ENCODE measurements around the gene LARP4.
"Not testable (repeated sequence)": the region's sequence is repeated elsewhere in the genome, so short reads cannot be mapped to it uniquely, and the experiment has no call there.

Gene LARP4

DNA sequence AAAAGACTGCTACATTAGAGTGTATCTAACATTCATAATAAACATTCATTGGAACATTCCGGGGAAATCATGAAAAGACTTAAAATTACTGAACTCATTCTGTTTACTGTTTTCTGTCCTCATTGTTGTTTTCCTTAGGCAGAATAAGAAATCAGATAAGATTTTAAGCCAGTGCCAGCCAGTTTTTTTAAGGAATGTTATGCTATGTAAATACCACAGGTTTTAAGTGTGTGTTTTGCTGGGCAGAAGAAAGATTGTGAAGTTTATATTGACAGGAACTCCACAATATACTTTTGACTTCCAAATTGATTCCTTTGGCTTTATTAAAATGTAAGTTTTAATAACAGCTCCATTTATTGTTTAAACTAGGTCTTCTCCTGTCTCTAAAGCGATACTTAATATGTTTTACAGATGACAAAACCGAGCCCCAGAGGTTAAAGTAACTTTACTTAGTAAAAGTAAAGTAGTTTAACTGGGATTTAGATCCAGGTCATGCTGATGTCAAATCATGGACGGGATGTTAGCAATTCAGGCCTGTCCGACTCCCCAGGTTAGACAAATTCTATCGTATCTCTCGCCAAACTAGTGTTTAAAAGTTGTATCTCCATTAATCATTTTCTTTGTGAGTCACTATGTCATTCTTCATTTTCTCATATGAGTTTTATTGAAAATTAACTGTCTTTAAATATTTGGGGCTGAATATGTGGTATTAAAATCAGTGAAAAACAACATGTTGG lies 1.7 kb downstream of the LARP4 start:
- no peak for DNase-seq

DNA sequence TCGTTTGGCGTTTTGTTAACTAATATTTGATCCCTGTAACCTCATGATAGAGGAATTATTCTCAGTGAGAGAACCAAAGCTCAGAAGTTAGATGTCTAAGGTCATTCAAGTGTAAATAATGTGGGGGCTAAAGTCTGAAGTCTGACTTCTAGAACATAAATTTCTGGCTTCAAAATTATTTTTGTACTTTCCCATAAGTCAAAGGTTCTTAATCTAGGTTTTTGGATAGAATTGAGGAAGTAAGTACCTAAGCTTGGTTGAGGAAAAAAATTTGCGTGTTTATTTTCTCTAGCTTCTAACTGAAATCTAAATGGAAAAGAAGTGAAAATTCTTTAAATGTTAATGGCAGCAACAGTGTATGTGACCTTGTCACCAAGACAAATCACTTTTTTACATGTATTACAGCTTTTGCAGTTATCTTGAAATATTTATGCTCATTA lies 2.3 kb downstream of the LARP4 start:
- no peak for DNase-seq

DNA sequence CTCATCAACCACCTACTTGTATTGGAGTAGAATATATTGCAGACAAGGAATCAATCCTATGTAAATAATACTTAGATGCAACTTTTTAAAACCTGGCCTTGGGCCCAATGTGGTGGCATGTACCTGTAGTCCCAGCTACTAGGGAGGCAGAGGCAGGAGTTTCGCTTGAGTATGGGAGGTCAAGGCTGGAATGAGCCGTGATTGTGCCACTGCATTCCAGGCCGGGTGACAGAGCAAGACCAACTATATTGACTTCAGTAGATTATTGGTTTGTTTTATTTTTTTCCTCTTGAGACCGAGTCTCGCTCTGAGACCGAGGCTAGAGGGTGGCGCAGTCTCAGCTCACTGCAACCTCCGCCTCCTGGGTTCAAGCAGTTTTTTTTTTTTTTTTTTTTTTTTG lies 3.6 kb downstream of the LARP4 start:
- DNase-seq = no peak

DNA sequence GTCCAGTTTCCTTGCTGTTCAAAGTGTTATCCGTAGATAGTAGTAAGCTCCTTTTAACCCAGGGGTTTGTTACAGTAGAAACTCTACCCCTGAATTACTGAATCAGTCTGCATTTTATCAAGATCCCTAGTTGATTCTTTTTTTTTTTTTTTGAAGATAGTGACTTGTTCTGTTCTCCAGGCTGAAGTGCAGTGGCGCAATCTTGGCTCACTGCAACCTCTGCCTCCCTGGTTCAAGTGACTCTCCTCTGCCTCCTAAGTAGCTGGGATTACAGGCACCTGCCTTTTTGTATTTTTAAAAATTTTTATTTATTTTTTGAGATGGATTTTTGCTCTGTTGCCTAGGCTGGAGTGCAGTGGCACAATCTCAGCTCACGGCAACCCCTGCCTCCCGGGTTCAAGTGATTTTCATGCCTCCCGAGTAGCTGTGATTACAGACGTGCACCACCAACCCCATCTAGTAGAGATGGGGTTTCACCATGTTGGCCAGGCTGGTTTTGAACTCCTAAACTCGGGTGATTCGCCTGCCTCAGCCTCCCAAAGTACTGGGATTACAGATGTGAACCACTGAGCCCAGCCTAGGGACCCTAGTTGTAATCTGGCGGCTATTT lies 10.5 kb downstream of the LARP4 start:
- no peak for DNase-seq

DNA sequence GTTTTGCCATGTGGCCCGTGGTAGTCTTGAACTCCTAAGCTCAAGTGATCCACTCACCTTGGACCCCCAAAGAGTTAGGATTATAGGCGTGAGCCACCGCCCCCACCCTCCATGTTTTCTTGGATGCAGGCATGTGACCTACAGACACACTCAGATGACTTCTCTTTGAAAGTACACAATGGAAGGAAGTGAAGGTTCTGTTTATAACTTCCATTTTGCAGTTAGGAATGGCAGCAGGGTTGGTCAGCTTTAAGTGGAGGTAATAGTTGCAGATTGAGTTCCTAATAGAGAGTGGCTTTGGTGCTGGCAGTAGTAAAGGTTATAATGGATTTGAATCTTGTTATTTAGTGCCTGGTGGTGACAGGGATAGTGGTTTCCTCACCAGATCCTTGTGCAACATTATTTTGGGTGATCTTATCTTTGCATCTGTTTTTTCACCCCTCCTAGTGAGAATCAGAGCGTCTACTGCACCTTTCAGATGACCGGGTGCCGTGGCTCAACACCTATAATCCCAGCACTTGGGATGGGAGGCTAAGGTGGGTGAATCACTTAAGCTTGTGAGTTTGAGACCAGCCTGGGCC lies 15.3 kb downstream of the LARP4 start:
- no peak for DNase-seq

DNA sequence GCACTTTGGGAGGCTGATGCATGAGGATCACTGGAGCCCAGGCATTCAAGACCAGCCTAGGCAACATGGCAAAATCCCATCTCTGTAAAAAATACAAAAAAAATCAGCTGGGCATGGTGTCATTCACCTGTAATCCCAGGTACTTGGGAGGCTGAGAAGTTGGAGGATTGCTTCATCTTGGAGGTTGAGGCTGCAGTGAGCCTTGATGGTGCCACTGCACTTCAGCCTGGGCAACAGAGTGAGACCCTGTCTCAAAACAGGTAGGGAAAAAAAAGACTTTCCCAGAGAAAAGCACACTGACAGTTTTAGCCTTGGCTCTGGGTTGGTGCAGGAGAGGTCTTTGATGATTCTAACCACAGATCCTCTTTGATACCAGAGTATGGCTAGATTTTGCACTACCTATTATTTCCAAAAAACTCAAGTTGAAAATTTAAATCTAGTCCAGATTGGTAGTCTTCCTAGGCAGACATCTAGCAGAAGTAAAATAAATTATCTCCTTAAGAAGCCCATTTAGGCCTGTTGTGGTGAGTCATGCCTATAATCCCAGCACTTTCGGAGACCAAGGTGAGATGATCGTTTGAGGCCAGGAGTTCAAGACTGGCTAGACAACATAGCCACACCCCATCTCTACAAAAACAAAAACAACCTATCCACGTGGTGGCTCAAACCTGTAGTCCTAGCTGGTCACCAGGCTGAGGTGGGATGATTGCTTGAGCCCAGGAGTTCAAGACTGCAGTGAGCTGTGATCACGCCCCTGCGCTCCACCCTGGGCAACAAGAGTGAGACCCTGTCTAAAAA lies 18.6 kb downstream of the LARP4 start:
- DNase-seq = no peak

DNA sequence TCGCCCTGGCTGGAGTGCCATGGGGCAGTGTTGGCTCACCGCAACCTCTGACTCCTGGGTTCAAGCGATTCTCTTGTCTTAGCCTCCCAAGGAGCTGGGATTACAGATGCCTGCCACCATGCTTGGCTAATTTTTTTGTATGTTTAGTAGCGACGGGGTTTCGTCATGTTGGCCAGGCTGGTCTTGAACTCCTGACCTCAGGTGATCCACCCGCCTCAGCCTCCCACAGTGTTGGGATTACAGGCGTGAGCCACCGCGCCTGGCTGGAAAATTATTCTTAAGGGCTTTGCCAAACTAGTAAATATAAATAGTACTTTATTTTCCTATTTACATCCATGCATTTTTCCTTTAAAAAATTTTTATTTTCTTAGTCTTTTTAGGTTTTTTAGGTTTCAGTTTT lies 22.2 kb downstream of the LARP4 start:
- not testable (repeated sequence) for DNase-seq

DNA sequence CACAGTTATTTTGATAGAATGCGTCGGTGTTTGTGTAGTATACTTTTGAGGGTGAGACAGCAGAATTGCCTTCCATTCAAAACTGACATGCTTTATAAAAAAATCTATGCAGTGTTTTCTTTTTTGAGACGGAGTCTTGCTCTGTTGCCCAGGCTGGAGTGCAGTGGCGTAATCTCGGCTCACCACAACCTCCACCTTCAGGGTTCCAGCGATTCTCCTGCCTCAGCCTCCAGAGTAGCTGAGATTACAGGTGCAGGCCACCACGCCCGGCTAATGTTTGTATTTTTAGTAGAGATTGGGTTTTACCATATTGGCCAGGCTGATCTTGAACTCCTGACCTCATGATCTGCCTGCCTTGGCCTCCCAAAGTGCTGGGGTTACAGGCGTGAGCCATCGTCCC lies 22.7 kb downstream of the LARP4 start:
- DNase-seq = not testable (repeated sequence)

DNA sequence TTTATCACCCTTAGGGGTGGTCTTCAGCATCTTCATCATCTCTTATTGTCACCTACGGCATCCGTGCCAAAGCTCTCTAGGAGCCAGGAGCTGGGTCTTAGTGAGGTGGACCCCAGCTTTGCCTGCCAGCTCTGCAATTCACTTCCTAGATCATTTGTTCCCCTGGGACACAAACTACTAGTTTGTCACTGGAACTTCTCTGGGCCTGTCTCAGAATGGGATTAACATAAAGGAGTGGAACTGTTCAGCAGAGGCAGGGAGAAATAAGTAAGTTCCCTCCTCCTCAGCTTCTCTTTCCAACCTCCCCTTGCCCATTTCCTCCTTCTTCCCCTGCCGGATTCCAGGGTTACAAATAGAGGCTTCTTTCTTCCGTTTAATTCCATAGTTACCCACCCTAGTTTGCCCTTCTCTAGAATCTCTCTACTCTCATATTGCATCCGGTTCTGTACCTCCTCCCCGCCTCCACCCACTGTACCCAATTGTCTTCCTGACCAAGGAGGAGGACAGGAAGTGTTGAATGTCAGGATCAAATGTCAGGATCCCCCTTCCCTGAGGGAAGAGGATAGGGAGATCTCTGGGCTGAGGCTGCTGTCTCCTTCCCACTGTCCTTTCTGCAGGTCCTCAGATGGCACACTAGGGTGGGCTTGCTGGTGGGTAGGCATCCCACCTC lies 25.0 kb downstream of the LARP4 start:
- no peak for DNase-seq

DNA sequence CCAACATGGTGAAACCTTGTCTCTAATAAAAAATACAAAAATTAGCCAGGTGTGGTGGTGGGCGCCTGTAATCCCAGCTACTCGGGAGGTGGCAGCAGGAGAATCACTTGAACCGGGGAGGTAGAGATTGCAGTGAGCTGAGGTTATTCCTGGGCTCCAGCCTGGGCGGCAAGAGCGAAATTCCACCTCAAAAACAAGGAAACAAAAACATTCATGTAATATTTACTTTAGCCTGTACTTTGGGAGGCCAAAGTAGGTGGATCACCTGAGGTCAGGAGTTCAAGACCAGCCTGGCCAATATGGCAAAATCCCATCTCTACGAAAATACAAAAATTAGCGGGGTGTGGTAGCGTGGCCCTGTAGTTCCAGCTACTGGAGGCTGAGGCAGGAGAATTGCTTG lies 31.0 kb downstream of the LARP4 start:
- DNase-seq = not testable (repeated sequence)

DNA sequence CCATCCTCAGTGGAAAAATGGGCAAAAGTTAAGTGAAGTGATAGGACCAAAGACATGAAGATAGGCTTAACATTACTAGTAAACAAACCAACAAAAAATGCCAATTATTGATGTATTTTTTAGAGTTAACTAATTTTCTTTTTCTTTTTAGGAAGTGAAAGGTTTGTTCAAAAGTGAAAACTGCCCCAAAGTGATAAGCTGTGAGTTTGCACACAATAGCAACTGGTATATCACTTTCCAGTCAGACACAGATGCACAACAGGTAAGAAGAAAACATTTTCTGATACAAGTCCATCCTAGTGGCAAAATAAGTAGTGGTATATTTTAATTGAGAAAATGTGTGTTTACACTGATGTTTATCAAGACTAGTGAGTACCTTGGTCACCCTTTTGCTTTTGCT lies 39.6 kb downstream of the LARP4 start:
- no peak for DNase-seq

DNA sequence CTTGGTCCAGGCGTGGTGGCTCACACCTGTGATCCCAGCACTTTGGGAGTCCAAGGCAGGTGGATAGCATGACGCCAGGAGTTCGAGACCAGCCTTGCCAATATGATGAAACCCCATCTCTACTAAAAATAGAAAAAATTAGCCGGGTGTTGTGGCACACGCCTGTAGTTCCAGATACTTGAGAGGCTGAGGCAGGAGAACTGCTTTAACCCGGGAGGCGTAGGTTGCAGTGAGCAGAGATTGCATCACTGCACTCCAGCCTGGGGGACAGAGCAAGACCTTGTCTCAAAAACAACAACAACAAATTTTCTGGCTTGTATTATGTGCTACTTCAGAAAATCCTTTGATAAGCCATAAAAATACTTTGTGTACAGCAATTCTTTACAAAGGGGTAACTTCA lies 41.1 kb downstream of the LARP4 start:
- DNase-seq = no peak

DNA sequence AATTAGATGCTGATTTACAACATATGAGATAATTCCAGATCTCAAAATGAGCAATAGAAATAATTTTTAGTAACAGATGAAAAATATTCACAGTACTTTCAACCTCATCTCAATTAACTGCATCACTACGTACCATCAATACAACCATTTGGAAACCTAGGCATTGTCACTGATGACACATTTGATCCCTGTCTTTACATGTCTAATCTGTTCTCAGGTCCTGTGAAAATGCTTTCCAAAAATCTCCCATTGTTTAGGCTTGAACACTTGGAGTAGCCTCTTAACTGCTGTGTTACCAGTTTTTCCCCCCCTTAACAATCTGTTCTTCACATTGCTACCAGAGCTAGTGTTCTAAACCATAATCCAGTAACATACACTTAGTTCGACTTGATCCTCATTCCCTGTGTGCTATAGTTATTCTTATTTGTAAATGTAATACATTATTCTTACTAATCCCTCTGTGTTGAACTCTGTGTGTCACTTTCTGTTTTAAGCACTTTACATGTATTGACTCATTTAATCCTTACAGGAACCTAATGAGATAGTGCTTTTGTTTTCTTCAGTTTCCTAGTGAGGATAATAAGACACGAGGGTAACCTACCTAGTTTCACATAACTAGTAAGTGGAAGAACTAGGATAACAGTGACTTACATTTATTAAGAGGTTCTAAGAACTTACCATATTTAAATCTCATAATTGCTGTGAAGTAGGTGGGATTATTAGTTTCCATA lies 41.7 kb downstream of the LARP4 start:
- DNase-seq = no peak

DNA sequence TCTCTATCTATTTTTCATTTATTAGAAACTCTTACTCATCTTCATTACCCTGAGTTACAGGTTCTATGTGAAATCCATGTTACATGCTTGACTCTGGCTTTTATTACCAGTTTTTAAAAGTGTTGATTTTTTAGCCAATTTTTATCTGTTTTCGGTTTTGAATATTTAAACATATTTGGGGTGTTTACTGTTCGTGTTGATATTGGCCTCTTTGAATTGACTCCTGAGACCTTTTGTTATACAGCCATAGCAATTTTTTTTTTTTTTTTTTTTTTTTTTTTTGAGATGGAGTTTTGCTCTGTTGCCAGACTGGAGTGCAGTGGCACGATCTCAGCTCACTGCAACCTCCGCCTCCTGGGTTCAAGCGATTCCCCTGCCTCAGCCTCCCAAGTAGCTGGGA lies 49.0 kb downstream of the LARP4 start:
- DNase-seq = not testable (repeated sequence)

DNA sequence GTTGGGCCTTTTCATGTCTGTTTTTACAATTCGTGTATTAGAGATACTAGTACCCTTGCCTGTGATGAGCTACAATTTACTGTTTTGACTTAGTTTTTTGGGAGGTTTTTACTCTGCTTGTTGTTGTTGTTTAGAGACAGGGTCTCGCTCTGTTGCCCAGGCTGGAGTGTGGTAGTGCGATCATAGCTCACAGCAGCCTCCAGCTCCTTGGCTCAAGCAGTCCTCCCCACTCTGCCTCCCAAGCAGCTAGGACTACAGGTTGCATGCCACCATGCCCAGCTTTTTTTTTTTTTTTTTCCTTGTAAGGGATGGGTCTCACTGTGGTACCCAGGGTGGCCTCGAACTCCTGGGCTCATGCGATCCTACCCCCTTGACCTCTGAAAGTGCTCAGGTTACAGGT lies 52.1 kb downstream of the LARP4 start:
- no peak for DNase-seq

DNA sequence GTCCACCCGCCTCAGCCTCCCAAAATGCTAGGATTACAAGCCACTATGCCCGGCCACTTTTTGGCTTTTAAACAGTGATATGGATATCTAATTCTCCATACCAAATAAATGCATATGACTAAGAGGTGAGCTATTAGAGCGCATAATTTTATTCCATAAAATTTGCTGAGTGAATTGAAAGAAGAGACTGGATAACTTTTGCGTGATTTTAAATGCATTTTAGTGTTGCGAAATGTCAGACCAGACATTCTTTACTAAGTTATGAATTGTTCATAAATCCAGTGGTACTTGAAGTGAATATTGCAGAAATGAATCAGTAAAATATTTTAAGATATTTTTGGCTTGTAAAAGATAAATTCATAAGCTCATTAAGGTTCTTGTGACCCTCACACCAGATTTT lies 53.2 kb downstream of the LARP4 start:
- DNase-seq = no peak

DNA sequence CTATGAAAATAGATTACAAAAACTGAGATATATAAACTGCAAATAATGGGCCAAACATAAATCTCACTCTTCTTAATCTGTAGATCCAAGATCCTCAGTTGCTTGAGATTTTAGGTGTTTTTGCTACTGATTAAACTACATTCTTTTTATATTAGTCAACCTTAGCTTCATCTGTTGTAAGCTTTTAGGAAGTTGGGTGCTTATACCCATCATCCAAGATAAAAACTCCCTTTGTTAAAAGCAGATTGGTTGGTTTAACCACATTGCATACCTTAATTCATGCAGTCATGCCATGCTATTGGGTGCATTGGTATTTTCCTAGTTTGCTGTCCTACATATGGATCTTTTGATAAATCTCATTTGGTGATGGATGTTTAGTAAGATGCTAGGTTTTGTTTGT lies 57.9 kb downstream of the LARP4 start:
- no peak for DNase-seq

DNA sequence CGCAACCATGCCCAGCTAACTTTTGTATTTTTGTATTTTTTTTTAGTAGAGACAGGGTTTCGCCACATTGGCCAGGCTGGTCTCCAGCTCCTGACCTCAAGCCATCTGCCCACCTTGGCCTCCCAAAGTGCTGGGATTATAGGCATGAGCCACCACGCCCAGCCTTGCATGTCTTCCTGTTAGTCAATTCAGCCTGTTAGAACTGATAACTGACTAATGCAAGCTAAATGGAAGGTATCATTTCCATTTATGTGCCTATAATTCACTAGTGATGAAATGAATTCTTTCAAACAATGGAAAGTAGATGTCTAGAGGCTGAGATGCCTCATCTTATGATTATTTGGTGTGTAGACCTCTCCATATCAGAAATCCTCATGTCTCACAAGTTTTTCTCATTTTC lies 66.8 kb downstream of the LARP4 start:
- no peak for DNase-seq

DNA sequence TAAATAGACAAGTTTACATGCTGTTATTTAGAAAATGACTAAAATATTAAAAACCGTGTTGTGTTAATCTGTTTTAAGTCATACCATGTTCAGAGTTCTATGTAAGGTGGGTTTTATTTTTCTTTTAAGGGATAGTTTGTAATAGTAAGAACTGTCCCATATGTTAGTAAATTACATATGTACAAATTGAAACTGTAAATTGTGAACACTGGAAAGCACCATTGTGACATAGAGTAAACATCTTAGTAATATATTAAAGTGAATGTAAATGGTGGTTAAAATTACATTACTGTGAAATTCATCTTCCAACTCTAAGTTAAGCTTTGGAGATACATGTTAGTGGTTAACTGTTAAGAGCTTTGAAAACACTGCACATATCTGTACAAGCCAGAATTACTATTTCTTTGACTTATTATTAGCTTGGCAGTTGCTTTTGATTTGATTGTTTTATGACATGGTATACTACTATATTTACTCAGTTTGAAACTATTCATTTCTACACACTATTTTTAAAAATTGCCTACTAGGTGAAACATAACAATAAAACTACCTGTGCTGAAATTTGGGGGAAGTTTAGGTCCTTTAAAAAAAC lies 76.7 kb downstream of the LARP4 start:
- no peak for DNase-seq

DNA sequence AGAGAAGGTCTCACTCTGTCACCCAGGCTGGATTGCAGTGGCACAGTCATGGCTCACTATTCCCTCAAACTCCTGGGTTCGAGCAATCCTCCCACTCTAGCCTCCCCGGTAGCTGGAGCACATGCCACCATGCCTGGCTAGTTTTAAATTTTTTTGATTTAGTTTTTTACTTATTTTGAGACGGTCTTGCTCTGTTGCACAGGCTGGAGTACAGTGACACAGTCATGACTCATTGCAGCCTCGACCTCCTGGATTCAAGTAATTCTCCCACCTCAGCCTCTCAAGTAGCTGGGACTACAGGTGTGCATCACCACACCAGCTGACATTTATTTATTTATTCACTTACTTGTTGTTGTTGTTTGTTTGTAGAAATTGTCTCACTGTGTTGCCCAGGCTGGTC lies 81.9 kb downstream of the LARP4 start:
- no peak for DNase-seq

DNA sequence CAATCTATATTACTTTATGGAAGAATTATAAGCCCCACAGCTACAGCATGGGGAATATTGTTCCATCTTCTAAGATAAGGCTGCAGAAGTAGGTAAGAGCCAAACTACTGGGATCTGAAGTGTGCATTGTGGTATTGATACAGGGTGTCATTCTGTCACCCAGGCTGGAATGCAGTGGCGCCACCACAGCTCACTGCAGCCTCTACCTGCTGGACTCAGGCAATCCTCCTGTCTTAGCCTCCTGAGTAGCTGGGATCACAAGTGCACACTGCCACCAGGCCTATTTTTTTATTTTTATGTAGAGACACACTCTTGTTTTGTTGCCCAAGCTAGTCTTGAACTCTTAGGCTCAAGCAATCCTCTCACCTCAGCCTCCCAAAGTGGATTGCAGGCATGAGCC lies 82.8 kb downstream of the LARP4 start:
- DNase-seq = no peak

DNA sequence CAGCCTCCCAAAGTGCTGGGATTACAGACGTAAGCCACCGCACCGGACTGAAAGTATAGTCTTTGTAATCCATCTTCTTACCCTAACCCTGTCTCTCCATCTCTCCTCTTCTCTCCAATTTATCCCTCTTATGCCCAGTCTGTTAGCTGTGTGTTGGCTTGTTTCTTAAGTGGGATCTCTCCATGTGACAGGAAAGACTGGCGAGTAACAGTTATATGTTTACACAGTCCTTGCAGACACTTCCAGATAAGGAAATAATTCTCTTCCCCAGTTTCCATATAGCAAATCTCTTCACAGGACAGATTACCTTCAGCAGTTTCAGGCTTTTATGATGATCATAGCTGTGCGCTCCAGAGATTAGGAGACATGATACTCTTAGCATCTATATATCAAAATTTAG lies 88.1 kb downstream of the LARP4 start:
- no peak for DNase-seq

All from amniotic stem cell (primary cell).